NOMO-1 treated with dmso at 0.1 percent for 144 hours (cell line): Measurements from ENCODE around the gene TFB1M.
"Not testable (repeated sequence)": the region's sequence is repeated elsewhere in the genome, so short reads cannot be mapped to it uniquely, and the experiment has no call there.

ENCODE experiments used
- DNase-seq: peaks from one replicate; lab custom pipeline; 2025; ENCODE audit not compliant: unreplicated experiment; lab: John Stamatoyannopoulos, UW

The TFB1M gene

GRCh38 chr6:155303361-155303870 lies 10.9 kb downstream of the TFB1M start:
- DNase-seq: no peak

- DNase-seq: no peak
Observed at GRCh38 chr6:155301867-155302266, 12.4 kb downstream of the TFB1M start.

- no peak for DNase-seq
Observed at GRCh38 chr6:155297669-155298068, 16.6 kb downstream of the TFB1M start.

GRCh38 chr6:155292711-155293110 lies 21.6 kb downstream of the TFB1M start:
- no peak for DNase-seq

GRCh38 chr6:155291291-155291690 lies 23.0 kb downstream of the TFB1M start:
- DNase-seq: no peak

- DNase-seq: no peak
Observed at GRCh38 chr6:155290491-155290890, 23.8 kb downstream of the TFB1M start.

GRCh38 chr6:155287762-155288161 lies 26.5 kb downstream of the TFB1M start:
- DNase-seq: no peak

- DNase-seq: no peak
Observed at GRCh38 chr6:155284775-155285174, 29.5 kb downstream of the TFB1M start.

GRCh38 chr6:155278319-155279049 lies 35.8 kb downstream of the TFB1M start:
- no peak for DNase-seq

GRCh38 chr6:155276638-155277037 lies 37.6 kb downstream of the TFB1M start:
- DNase-seq: no peak

- DNase-seq: no peak
Observed at GRCh38 chr6:155275808-155276480, 38.3 kb downstream of the TFB1M start.

- no peak for DNase-seq
Observed at GRCh38 chr6:155274533-155274932, 39.8 kb downstream of the TFB1M start.

GRCh38 chr6:155274106-155274505 lies 40.2 kb downstream of the TFB1M start:
- DNase-seq: no peak

GRCh38 chr6:155273431-155273830 lies 40.9 kb downstream of the TFB1M start:
- no peak for DNase-seq

- no peak for DNase-seq
Observed at GRCh38 chr6:155272353-155273232, 41.7 kb downstream of the TFB1M start.

GRCh38 chr6:155271145-155271544 lies 43.1 kb downstream of the TFB1M start:
- DNase-seq: no peak

- DNase-seq: no peak
Observed at GRCh38 chr6:155270561-155271091, 43.7 kb downstream of the TFB1M start.

- DNase-seq: no peak
Observed at GRCh38 chr6:155269765-155270164, 44.5 kb downstream of the TFB1M start.

GRCh38 chr6:155268088-155268867 lies 46.0 kb downstream of the TFB1M start:
- not testable (repeated sequence) for DNase-seq

GRCh38 chr6:155267411-155267810 lies 46.9 kb downstream of the TFB1M start:
- DNase-seq: no peak
